ENCODE results near the gene CIART. TPM values are rescaled to one million over a fixed set of nuclear protein-coding genes. Genes with fewer than 3 reads are reported as not detected.

The CIART gene
- total RNA-seq, 4 donors from 2014 or later = 13.7 to 26.0 (median 14.2) TPM

DNA sequence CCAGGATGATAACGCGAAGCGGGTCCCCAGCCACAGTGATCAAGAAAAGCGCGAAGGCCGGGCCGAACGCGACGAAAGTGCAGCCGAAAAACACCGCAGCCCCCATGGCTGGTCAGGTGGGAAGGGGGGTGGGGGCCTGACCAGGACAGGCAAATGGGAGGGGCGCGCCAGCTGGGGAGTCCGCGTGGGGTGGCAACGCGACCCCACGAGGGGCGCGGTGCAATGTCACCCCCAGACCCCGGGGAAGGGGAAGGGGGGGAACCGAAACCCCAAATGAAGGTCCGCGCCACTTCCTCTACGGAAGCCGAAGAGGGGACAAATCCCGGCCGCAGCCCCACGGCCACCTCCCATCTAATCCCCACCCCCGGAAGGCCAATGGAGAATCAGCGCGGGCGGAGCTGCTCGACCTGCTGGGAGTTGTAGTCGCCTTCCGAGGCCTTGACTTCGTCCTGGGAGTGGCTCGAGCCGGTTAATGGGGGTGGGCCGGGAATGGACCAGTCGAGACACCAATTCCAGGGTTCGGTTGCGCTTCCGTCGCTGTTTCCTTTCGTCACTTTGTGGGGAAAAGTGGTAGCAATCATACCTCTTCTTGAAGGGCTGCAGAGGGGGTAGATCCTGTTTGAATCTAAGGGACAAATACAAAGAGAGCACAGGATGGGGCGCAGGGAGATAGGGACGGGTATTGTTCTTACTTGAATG lies 13.5 kb upstream of the CIART start, which contains the start of gene APH1A:
Gene APH1A, minus strand, starts transcription at position 312 of the 699 bp plus-strand sequence. Its CDS starts 206 bp downstream, at position 106.
- peak; percentile 89 to 94 for TF ChIP-seq POLR2AphosphoS5 (IDR thresholded peaks at IDR 0.05)
- TF ChIP-seq, protein P1, sequence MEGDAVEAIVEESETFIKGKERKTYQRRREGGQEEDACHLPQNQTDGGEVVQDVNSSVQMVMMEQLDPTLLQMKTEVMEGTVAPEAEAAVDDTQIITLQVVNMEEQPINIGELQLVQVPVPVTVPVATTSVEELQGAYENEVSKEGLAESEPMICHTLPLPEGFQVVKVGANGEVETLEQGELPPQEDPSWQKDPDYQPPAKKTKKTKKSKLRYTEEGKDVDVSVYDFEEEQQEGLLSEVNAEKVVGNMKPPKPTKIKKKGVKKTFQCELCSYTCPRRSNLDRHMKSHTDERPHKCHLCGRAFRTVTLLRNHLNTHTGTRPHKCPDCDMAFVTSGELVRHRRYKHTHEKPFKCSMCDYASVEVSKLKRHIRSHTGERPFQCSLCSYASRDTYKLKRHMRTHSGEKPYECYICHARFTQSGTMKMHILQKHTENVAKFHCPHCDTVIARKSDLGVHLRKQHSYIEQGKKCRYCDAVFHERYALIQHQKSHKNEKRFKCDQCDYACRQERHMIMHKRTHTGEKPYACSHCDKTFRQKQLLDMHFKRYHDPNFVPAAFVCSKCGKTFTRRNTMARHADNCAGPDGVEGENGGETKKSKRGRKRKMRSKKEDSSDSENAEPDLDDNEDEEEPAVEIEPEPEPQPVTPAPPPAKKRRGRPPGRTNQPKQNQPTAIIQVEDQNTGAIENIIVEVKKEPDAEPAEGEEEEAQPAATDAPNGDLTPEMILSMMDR (IDR thresholded peaks at IDR 0.05) = no peak
- TF ChIP-seq POLR2A (IDR thresholded peaks at IDR 0.05; ENCODE audit: low read depth) = peak; percentile 74
- H3K36me3 ChIP-seq = peaks cover 21 to 39% (median 35%) of the 10 kb centered on the region in 4 donors
- H3K27ac ChIP-seq (replicated peaks in 1 of 4) = peak within 1 kb of the TSS; percentile 92 to 98 (median 96)
- H3K27me3 ChIP-seq = no peaks in the 10 kb centered on the region
- WGBS = 2% methylated on average over 46 of the region's 49 CpGs
- intact Hi-C loops (cut with DNase I) = loop anchor here (2.0 kb wide), 1 partner anchor 24 kb away; the partner anchor contains the start of gene MRPS21
- H3K9me3 ChIP-seq = no peaks in the 10 kb centered on the region
- DNase-seq (ENCODE audit: extremely low spot score) = peak; percentile 99
- H3K4me3 ChIP-seq = peak within 1 kb of the TSS; percentile 76 to 99 (median 94)
- peaks cover 34 to 54% (median 47%) of the 10 kb centered on the region in 4 donors for H3K4me1 ChIP-seq

DNA sequence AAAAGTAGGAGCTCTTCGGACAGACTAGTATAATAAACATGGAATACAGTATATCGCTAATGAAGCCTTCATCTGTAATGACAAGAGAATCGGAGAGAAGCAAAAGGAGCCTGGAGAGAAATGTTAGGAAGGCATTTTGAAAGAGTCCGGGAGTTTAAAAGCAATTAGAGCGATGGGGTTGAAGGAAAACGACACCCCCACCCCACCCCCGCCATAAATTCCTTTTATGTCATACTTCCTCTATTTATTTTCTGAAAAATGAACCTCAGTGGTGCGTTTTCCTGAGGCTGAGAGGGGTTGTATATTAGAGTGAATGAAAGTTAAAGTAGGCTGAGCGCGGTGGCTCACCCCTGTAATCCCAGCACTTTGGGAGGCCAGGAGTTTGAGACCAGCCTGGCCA lies 12.9 kb upstream of the CIART start:
- Histone ChIP-seq H3K9me3 (no peaks in the 10 kb centered on the region), H3K4me1 (peaks cover 35 to 55% (median 49%) of the 10 kb centered on the region in 4 donors), H3K36me3 (peaks cover 21 to 33% (median 30%) of the 10 kb centered on the region in 4 donors), H3K27ac (replicated peaks in 1 of 4) (peak overlapping the region; percentile 92 to 98 (median 96)), H3K27me3 (no peaks in the 10 kb centered on the region), H3K4me3 (peak overlapping the region; percentile 76 to 99 (median 94))
- TF ChIP-seq EP300 (IDR thresholded peaks at IDR 0.05) (no peak), POLR2AphosphoS5 (IDR thresholded peaks at IDR 0.05) (no peak)
- 22% methylated on average over 10 of the region's 10 CpGs for WGBS
- intact Hi-C loops (cut with DNase I) = loop anchor here (2.0 kb wide), 1 partner anchor 23 kb away; the partner anchor contains the start of gene MRPS21
- no peak for DNase-seq (ENCODE audit: extremely low spot score)

DNA sequence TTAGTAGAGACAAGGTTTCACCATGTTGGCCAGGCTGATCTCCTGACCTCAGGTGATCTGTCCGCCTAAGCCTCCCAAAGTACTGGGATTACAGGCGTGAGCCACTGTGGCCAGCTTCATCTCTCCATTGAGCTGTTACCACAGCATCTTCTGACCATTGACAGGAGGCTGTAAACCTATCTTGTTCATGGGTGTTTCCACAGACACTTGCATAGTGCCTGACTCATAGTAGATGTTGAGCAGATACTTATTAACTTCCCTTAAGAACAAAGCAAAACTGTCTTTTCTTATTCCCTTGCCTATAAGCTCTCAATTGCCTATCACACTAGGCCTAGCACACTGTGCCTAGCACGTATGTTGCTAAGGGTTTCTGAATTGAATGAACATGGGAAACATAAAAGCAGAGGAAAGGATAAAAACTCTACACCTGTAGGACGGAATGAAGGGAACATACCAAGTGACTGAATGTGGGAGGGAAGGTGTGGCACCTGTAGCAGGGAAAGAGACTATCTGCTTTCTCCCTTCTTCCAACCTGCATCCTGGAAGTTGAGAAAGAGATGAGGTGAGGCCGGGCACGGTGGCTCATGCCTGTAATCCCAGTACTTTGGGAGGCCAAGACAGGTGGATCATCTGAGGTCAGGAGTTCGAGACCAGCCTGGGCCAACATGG lies 10.9 kb upstream of the CIART start:
- intact Hi-C loops (cut with DNase I) = no loop called here
- DNase-seq (ENCODE audit: extremely low spot score) = no peak
- H3K4me1 ChIP-seq = peaks cover 35 to 53% (median 49%) of the 10 kb centered on the region in 4 donors
- peaks cover 9 to 14% (median 12%) of the 10 kb centered on the region in 4 donors for H3K36me3 ChIP-seq
- no peaks in the 10 kb centered on the region for H3K27me3 ChIP-seq
- peak overlapping the region; percentile 46 to 75 (median 74) for H3K27ac ChIP-seq (replicated peaks in 1 of 4)
- no peaks in the 10 kb centered on the region for H3K9me3 ChIP-seq
- H3K4me3 ChIP-seq = no peak overlapping the region
- TF ChIP-seq, protein P1 (IDR thresholded peaks at IDR 0.05) = no peak
- TF ChIP-seq POLR2A (IDR thresholded peaks at IDR 0.05; ENCODE audit: low read depth) (no peak), POLR2AphosphoS5 (IDR thresholded peaks at IDR 0.05) (no peak)
- WGBS = 90% methylated on average over 6 of the region's 7 CpGs

DNA sequence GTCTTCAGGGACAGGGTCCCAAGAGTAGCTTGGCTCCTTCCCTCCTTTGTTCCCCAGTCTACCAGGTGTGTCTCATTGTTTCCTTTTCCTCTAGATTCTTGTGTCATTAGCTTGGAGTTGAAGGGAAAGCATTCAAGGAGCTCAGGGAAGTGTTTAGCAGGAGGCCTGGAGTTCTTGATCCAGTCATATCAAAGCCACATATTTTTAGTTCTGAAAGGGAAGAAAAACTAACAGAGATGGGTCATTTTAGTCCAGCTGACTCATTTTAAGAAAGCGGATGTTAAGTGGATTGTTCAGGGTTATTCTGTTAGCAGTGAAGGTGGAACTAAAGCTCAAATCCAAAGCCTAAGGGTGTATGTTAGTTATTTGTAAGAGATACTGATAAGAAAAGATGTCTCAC lies 9.0 kb upstream of the CIART start:
- H3K4me3 ChIP-seq = peak overlapping the region; percentile 34 to 41 (median 37)
- no peak for DNase-seq (ENCODE audit: extremely low spot score)
- WGBS = 39% methylated on average over 1 of the region's 1 CpG
- H3K9me3 ChIP-seq = no peaks in the 10 kb centered on the region
- intact Hi-C loops (cut with DNase I) = no loop called here
- H3K27ac ChIP-seq (replicated peaks in 1 of 4) = peak overlapping the region; percentile 46 to 75 (median 74)
- peaks cover 23 to 34% (median 33%) of the 10 kb centered on the region in 4 donors for H3K4me1 ChIP-seq
- TF ChIP-seq POLR2AphosphoS5 (IDR thresholded peaks at IDR 0.05) (no peak), EP300 (IDR thresholded peaks at IDR 0.05) (no peak), POLR2A (IDR thresholded peaks at IDR 0.05; ENCODE audit: low read depth) (no peak)
- TF ChIP-seq, protein P1 (IDR thresholded peaks at IDR 0.05) = no peak
- peaks cover 0 to 9% (median 0%) of the 10 kb centered on the region in 4 donors for H3K36me3 ChIP-seq
- no peaks in the 10 kb centered on the region for H3K27me3 ChIP-seq
